B cell (primary cell): Measurements from ENCODE around the gene CELA2A. TPM values are rescaled to one million over a fixed set of nuclear protein-coding genes. Genes with fewer than 3 reads are reported as not detected.

Experiments used
- ATAC-seq: fragments of 200-7000 bp; cut with Tn5 transposase; one replicate; pipeline ENCODE4 v1.10.0; 2021; ENCODE audit warnings: low read depth, mild to moderate bottlenecking, moderate number of reproducible peaks, moderate library complexity
- CTCF ChIA-PET: fragments of 350-600 bp; sonication (Branson Sonifier 250); formaldehyde crosslinking; loops from one replicate; lab custom pipeline; 2021; ENCODE audit warnings: antibody characterized with exemption, inconsistent platforms; lab: Charles Lee
- POLR2A ChIA-PET: fragments of 350-600 bp; sonication (Branson Sonifier 250); formaldehyde crosslinking; loops from one replicate; lab custom pipeline; 2021; ENCODE audit warnings: antibody characterized with exemption; lab: Charles Lee
- DNase-seq: peaks from one replicate; pipeline ENCODE4 v3.0.0; 2013
- H2AFZ ChIP-seq: 2 replicates; pipeline ENCODE4 v1.6.1; 2012; ENCODE audit warnings: mild to moderate bottlenecking, low read depth, low read length; ENCODE audit not compliant: insufficient read depth, poor library complexity, severe bottlenecking
- H3K27ac ChIP-seq, 2 donors: 1 replicate in 1 of 2; 2 replicates in 1 of 2; pipeline ENCODE4 v1.5.1; 2012 to 2013; ENCODE audit warnings: low read length in 2 of 2, mild to moderate bottlenecking in 2 of 2, moderate library complexity in 1 of 2
- H3K27me3 ChIP-seq, 4 experiments: fragments of 200-600 bp in 1 of 4; sonication (generic) in 1 of 4; replicated peaks in 1 of 4; 1 replicate in 2 of 4; 2 replicates in 2 of 4; pipeline versions ENCODE4 v1.6.1 to v1.7.0; 2013 to 2016; ENCODE audit warnings: low read length in 3 of 4, mild to moderate bottlenecking in 2 of 4, mixed read lengths in 1 of 4, moderate library complexity in 1 of 4; ENCODE audit not compliant: insufficient read depth in 4 of 4, control insufficient read depth in 3 of 4; ENCODE audit errors: control extremely low read depth in 1 of 4
- H3K36me3 ChIP-seq, 2 experiments: replicated peaks in 1 of 2; 1 replicate in 1 of 2; 2 replicates in 1 of 2; pipeline versions ENCODE4 v1.6.1 to v1.7.1; 2013; ENCODE audit warnings: low read length in 1 of 2; ENCODE audit not compliant: insufficient read depth in 2 of 2, control insufficient read depth in 1 of 2; ENCODE audit errors: control extremely low read depth in 1 of 2, extremely low read depth in 1 of 2
- H3K4me1 ChIP-seq, 2 donors: fragments of 200-600 bp in 1 of 2; sonication (generic) in 1 of 2; 1 replicate in 1 of 2; 2 replicates in 1 of 2; pipeline versions ENCODE4 v1.5.1 to v1.6.1; 2013 to 2017; ENCODE audit warnings: low read length in 2 of 2; ENCODE audit not compliant: control insufficient read depth in 2 of 2, insufficient read depth in 2 of 2
- H3K4me2 ChIP-seq: replicated peaks from 2 replicates; pipeline ENCODE3; 2012; ENCODE audit warnings: mild to moderate bottlenecking, low read depth, low read length; ENCODE audit not compliant: poor library complexity, severe bottlenecking
- H3K4me3 ChIP-seq, 5 experiments: fragments of 200-600 bp in 1 of 5; sonication (generic) in 1 of 5; 1 replicate in 3 of 5; 2 replicates in 2 of 5; pipeline versions ENCODE4 v1.5.1 to v1.7.0; 2011 to 2016; ENCODE audit warnings: low read length in 4 of 5, mild to moderate bottlenecking in 4 of 5, low read depth in 2 of 5, control low read depth in 1 of 5, moderate library complexity in 1 of 5; ENCODE audit not compliant: insufficient read depth in 1 of 5; ENCODE audit errors: control extremely low read depth in 1 of 5, extremely low read depth in 1 of 5
- H3K79me2 ChIP-seq: fragments of 200-600 bp; sonication (generic); one replicate; pipeline ENCODE4 v1.6.0; 2016; ENCODE audit warnings: low read length; ENCODE audit not compliant: control insufficient read depth, insufficient read depth
- H3K9ac ChIP-seq: fragments of 200-600 bp; sonication (generic); 2 replicates; pipeline ENCODE4 v1.6.1; 2017; ENCODE audit warnings: mild to moderate bottlenecking, low read length, moderate library complexity
- H3K9me3 ChIP-seq, 3 donors: one replicate each; pipeline versions ENCODE4 v1.6.1 to v1.7.1; 2013; ENCODE audit warnings: low read length in 2 of 3; ENCODE audit not compliant: control insufficient read depth in 2 of 3, insufficient read depth in 1 of 3; ENCODE audit errors: control extremely low read depth in 1 of 3
- H4K20me1 ChIP-seq: 2 replicates; pipeline ENCODE4 v1.6.0; 2012; ENCODE audit warnings: mild to moderate bottlenecking, low read length; ENCODE audit not compliant: insufficient read depth, control insufficient read depth, poor library complexity, severe bottlenecking
- H3K27ac Mint-ChIP-seq: one replicate; pipeline ENCODE4 v1.8.0; 2021; ENCODE audit warnings: mixed read lengths
- H3K27me3 Mint-ChIP-seq: one replicate; pipeline ENCODE4 v1.8.0; 2021; ENCODE audit warnings: mixed read lengths
- H3K4me1 Mint-ChIP-seq: one replicate; pipeline ENCODE4 v1.8.0; 2021; ENCODE audit warnings: mixed read lengths
- H3K4me3 Mint-ChIP-seq: one replicate; pipeline ENCODE4 v1.8.0; 2021; ENCODE audit warnings: mixed read lengths
- H3K9me3 Mint-ChIP-seq: one replicate; pipeline ENCODE4 v1.8.0; 2022; ENCODE audit warnings: mixed read lengths; ENCODE audit not compliant: insufficient read depth
- EZH2 ChIP-seq: IDR thresholded peaks from 2 replicates; pipeline ENCODE4 v1.6.1; 2012; ENCODE audit warnings: borderline replicate concordance, low read depth, mild to moderate bottlenecking, moderate library complexity, low read length; ENCODE audit not compliant: insufficient read depth, poor library complexity, severe bottlenecking
- WGBS: methylation state at CpG from one replicate; pipeline ENCODE4 v1.1.5; 2013; ENCODE audit warnings: missing lambda C conversion rate; ENCODE audit not compliant: insufficient coverage; 5-methylcytosine and 5-hydroxymethylcytosine counted together
- intact Hi-C: fragments of 100-400 bp; cut with micrococcal nuclease; formaldehyde crosslinking; loops from one replicate; pipeline ENCODE4 v1.10.0; 2022
- polyA plus RNA-seq: library from polyadenylated mRNA; depleted of rRNA; stranded (reverse); fragments of >200 nt; gene quantifications from 2 replicates; pipeline ENCODE4 v1.2.3, GENCODE V29; 2012
- total RNA-seq, 2 donors: library from RNA; stranded (reverse); fragments of 120-200 nt in 1 of 2; gene quantifications; 1 replicate in 1 of 2; 2 replicates in 1 of 2; pipeline versions ENCODE4 v1.2.3 to v1.2.4, GENCODE V29; 2013 to 2022
- TF ChIP-seq, protein P1 (sequence below): fragments of 200-600 bp; IDR thresholded peaks from one replicate; pipeline ENCODE4 v1.8.0; 2022; ENCODE audit warnings: antibody characterized with exemption, mild to moderate bottlenecking

Gene CELA2A
- total and polyA plus RNA-seq, 2 donors (not counting 1 experiment from before 2014, with no cell fraction given), result not detected

DNA sequence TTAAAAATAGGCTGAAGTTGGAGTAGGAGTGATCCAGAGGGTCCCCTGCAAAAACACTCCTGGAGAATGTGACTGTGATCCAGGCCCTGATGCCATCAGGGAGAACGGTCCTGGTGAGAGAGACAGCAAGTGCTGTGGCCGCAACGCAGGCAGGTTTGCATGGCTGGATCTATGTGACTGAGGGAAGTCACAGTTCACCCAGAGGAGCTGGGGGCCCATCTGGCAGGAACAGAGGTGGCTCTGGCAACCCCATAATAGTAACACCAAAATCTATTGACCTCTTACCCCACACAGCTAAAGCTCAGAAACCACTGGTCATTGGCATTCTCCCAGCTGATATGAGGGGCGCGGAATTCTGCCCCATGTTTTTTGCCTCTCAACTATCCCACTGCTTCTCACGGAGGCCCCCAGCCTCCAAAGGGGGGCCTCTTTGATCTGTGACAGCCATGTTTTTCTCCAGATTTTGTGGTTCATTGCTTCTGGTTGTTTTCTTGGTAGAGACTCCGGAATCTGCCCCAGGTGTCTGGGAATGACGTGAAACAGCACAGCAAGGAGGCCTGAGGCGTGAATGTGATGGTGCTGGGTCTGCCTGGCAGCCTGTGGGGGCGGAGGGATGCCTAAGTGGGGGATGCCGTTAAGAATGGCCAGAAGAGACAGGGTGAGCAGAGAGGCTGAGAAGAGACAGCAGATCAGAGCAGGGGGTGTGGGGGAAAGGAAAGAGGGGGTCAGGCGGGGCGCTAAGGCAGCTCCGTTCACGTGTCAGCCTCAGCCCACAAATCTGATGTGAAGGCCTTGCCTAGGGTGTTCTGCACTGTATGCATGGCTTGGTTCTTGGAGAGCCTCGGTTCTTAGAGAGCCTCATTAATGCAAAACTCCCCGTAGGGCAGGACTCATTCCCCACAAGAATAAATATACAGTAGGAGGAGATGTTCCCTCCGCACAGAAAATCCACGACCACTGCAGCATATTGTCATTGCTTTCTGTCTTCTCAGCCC lies 43.9 kb downstream of the CELA2A start:
- Histone ChIP-seq H3K4me2 (no peak overlapping the region), H3K9ac (no peak overlapping the region), H3K4me1 (no peaks in the 10 kb centered on the region), H3K27ac (no peak overlapping the region), H2AFZ (no peak overlapping the region), H4K20me1 (no peaks in the 10 kb centered on the region), H3K79me2 (no peaks in the 10 kb centered on the region), H3K4me3 (no peak overlapping the region), H3K36me3 (peaks cover 0 to 33% of the 10 kb centered on the region in 2 experiments), H3K9me3 (peaks cover 0 to 3% (median 0%) of the 10 kb centered on the region in 3 donors), H3K27me3 (no peaks in the 10 kb centered on the region)
- 94% methylated on average over 18 of the region's 19 CpGs for WGBS
- TF ChIP-seq EZH2, result no peak
- TF ChIP-seq, protein P1, sequence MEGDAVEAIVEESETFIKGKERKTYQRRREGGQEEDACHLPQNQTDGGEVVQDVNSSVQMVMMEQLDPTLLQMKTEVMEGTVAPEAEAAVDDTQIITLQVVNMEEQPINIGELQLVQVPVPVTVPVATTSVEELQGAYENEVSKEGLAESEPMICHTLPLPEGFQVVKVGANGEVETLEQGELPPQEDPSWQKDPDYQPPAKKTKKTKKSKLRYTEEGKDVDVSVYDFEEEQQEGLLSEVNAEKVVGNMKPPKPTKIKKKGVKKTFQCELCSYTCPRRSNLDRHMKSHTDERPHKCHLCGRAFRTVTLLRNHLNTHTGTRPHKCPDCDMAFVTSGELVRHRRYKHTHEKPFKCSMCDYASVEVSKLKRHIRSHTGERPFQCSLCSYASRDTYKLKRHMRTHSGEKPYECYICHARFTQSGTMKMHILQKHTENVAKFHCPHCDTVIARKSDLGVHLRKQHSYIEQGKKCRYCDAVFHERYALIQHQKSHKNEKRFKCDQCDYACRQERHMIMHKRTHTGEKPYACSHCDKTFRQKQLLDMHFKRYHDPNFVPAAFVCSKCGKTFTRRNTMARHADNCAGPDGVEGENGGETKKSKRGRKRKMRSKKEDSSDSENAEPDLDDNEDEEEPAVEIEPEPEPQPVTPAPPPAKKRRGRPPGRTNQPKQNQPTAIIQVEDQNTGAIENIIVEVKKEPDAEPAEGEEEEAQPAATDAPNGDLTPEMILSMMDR, result no peak
- ChIA-PET CTCF (interaction anchor here (0.8 to 1.5 kb wide), 3 partner anchors 35 to 237 kb away, joined by 3 to 8 read pairs (median 3); no protein-coding TSS in a partner anchor), POLR2A (no interaction called here)
- ATAC-seq (no peak), DNase-seq (no peak)
- no peaks in the 10 kb centered on the region for H3K9me3 Mint-ChIP-seq
- H3K27ac Mint-ChIP-seq, result no peak overlapping the region
- intact Hi-C loops, result no loop called here
- H3K4me1 Mint-ChIP-seq, result no peaks in the 10 kb centered on the region
- no peaks in the 10 kb centered on the region for H3K27me3 Mint-ChIP-seq
- no peak overlapping the region for H3K4me3 Mint-ChIP-seq
